GM18507 (cell line): Measurements from ENCODE around the gene VSIG4.
"Not testable (repeated sequence)": the region's sequence is repeated elsewhere in the genome, so short reads cannot be mapped to it uniquely, and the experiment has no call there.

Experiments
- DNase-seq: peaks from one replicate; pipeline ENCODE4 v3.0.0; 2011; ENCODE audit warnings: low read depth; ENCODE audit not compliant: insufficient read length; ENCODE audit errors: extremely low spot score
- FAIRE-seq: peaks from 2 replicates; lab custom pipeline; 2011; peaks lifted over from hg19 to GRCh38; lab: Jason Lieb, UNC

The VSIG4 gene

GRCh38 chrX:66039944-66040343 lies at the start of gene VSIG4:
Gene VSIG4, minus strand, starts transcription at chrX:66040080. Its CDS starts 82 bp downstream, at chrX:66039998.
- FAIRE-seq (no peak), DNase-seq (no peak)

GRCh38 chrX:66076801-66077200 lies 36.9 kb upstream of the VSIG4 start:
- no peak for FAIRE-seq
- DNase-seq, result no peak

GRCh38 chrX:66074920-66075879 lies 35.3 kb upstream of the VSIG4 start:
- DNase-seq, result no peak
- FAIRE-seq, result peak; percentile 85

GRCh38 chrX:66071126-66071525 lies 31.2 kb upstream of the VSIG4 start:
- FAIRE-seq (no peak), DNase-seq (no peak)

- FAIRE-seq, result no peak
- DNase-seq, result no peak
These were observed 24.4 kb upstream of the VSIG4 start for GRCh38 chrX:66064261-66064660.

- DNase-seq, FAIRE-seq: not testable (repeated sequence)
These were observed 17.1 kb upstream of the VSIG4 start for GRCh38 chrX:66057019-66057418.

- no peak for FAIRE-seq
- DNase-seq, result no peak
These were observed 15.1 kb upstream of the VSIG4 start for GRCh38 chrX:66054978-66055377.

GRCh38 chrX:66053414-66053813 lies 13.5 kb upstream of the VSIG4 start:
- no peak for DNase-seq
- no peak for FAIRE-seq

- DNase-seq (no peak), FAIRE-seq (no peak)
These were observed 12.1 kb upstream of the VSIG4 start for GRCh38 chrX:66051980-66052379.

- DNase-seq (no peak), FAIRE-seq (no peak)
These were observed 10.3 kb upstream of the VSIG4 start for GRCh38 chrX:66050140-66050569.

- no peak for DNase-seq
- FAIRE-seq, result peak; percentile 60
These were observed 9.2 kb upstream of the VSIG4 start for GRCh38 chrX:66049056-66049455.

- DNase-seq (no peak), FAIRE-seq (peak; percentile 96)
These were observed 6.8 kb upstream of the VSIG4 start for GRCh38 chrX:66046612-66047235.

- peak; percentile 70 for FAIRE-seq
- no peak for DNase-seq
These were observed 6.0 kb upstream of the VSIG4 start for GRCh38 chrX:66045894-66046293.

- no peak for FAIRE-seq
These were observed 3.7 kb upstream of the VSIG4 start for GRCh38 chrX:66043584-66043983.

GRCh38 chrX:66042307-66043077 lies 2.6 kb upstream of the VSIG4 start:
- DNase-seq (no peak), FAIRE-seq (peak; percentile 99)

More at GRCh38 chrX:66043584-66043983, 3.7 kb upstream of the VSIG4 start:
- no peak for DNase-seq

- DNase-seq, result no peak
- FAIRE-seq, result no peak
These were observed 1.8 kb downstream of the VSIG4 start for GRCh38 chrX:66038115-66038514.

GRCh38 chrX:66036231-66036630 lies 3.6 kb downstream of the VSIG4 start:
- FAIRE-seq (no peak), DNase-seq (no peak)

- FAIRE-seq, result peak; percentile 41
- no peak for DNase-seq
These were observed 4.2 kb downstream of the VSIG4 start for GRCh38 chrX:66035667-66036066.

- no peak for DNase-seq
- peak; percentile 84 for FAIRE-seq
These were observed 9.2 kb downstream of the VSIG4 start for GRCh38 chrX:66030505-66031317.
